ENCODE results near the gene GNB1L. TPM values are rescaled to one million over a fixed set of nuclear protein-coding genes. Genes with fewer than 3 reads are reported as not detected.

Gene GNB1L
- total RNA-seq, 1 donor, result 4.0 TPM

DNA sequence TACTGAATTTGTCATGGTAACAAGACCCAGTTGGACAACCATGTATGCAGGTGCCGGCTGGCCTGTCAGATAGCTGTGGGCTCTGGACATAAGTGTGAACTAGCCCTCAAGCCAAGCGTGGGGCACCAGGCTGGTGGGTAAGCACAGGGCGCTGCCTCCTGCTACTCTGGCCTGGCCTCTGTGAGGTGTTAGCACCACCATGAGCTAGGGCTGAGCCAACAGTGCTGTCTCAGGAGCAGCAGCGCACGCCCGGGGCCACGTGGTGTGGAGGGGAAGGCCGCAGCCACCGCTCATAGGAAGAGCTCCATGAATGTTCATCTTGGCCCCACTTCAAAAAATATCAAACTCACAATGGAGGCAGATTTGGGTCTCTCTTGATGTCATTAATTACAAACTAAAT lies 35.3 kb upstream of the GNB1L start:
- H4K20me1 ChIP-seq (ENCODE audit: insufficient read depth, low read length), result no peaks in the 10 kb centered on the region
- peaks cover 30% of the 10 kb centered on the region for H3K4me1 ChIP-seq (ENCODE audit: insufficient read depth, low read length)
- no peaks in the 10 kb centered on the region for H3K79me2 ChIP-seq (ENCODE audit: insufficient read depth, low read length)
- no peaks in the 10 kb centered on the region for H3K27me3 ChIP-seq (ENCODE audit: insufficient read depth, low read length)
- H3K36me3 ChIP-seq (ENCODE audit: insufficient read depth, low read length), result peaks cover 4% of the 10 kb centered on the region
- H2AFZ ChIP-seq (ENCODE audit: low read length), result no peak overlapping the region
- H3K9me3 ChIP-seq (ENCODE audit: low read depth, low read length), result no peaks in the 10 kb centered on the region
- no peak overlapping the region for H3K4me2 ChIP-seq (ENCODE audit: insufficient read depth, low read length)
- no peak overlapping the region for H3K27ac ChIP-seq (ENCODE audit: low read depth, low read length)
- H3K4me3 ChIP-seq (ENCODE audit: insufficient read depth, low read length), result no peak overlapping the region
- DNase-seq (ENCODE audit: insufficient read length, low spot score, missing footprints), result no peak
- no peak for TF ChIP-seq CTCF (IDR thresholded peaks at IDR 0.05; ENCODE audit: extremely low read depth, low read depth, low read length)

GRCh38 chr22:19888131-19888746 lies 33.6 kb upstream of the GNB1L start:
- TF ChIP-seq CTCF (IDR thresholded peaks at IDR 0.05; ENCODE audit: extremely low read depth, low read depth, low read length), result no peak
- H3K4me1 ChIP-seq (ENCODE audit: insufficient read depth, low read length), result peaks cover 30% of the 10 kb centered on the region
- no peaks in the 10 kb centered on the region for H3K9me3 ChIP-seq (ENCODE audit: low read depth, low read length)
- H3K4me3 ChIP-seq (ENCODE audit: insufficient read depth, low read length), result no peak overlapping the region
- no peaks in the 10 kb centered on the region for H4K20me1 ChIP-seq (ENCODE audit: insufficient read depth, low read length)
- H3K36me3 ChIP-seq (ENCODE audit: insufficient read depth, low read length), result no peaks in the 10 kb centered on the region
- H3K27me3 ChIP-seq (ENCODE audit: insufficient read depth, low read length), result no peaks in the 10 kb centered on the region
- H2AFZ ChIP-seq (ENCODE audit: low read length), result no peak overlapping the region
- no peak overlapping the region for H3K27ac ChIP-seq (ENCODE audit: low read depth, low read length)
- no peaks in the 10 kb centered on the region for H3K79me2 ChIP-seq (ENCODE audit: insufficient read depth, low read length)
- no peak overlapping the region for H3K4me2 ChIP-seq (ENCODE audit: insufficient read depth, low read length)
- peak; percentile 45 for DNase-seq (ENCODE audit: insufficient read length, low spot score, missing footprints)

- DNase-seq (ENCODE audit: insufficient read length, low spot score, missing footprints), result peak; percentile 38
- H3K27ac ChIP-seq (ENCODE audit: low read depth, low read length), result no peak overlapping the region
- no peak overlapping the region for H3K4me3 ChIP-seq (ENCODE audit: insufficient read depth, low read length)
- no peaks in the 10 kb centered on the region for H4K20me1 ChIP-seq (ENCODE audit: insufficient read depth, low read length)
- no peak overlapping the region for H3K4me2 ChIP-seq (ENCODE audit: insufficient read depth, low read length)
- H3K79me2 ChIP-seq (ENCODE audit: insufficient read depth, low read length), result no peaks in the 10 kb centered on the region
- no peaks in the 10 kb centered on the region for H3K9me3 ChIP-seq (ENCODE audit: low read depth, low read length)
- H3K27me3 ChIP-seq (ENCODE audit: insufficient read depth, low read length), result no peaks in the 10 kb centered on the region
- H3K4me1 ChIP-seq (ENCODE audit: insufficient read depth, low read length), result peaks cover 24% of the 10 kb centered on the region
- no peak for TF ChIP-seq CTCF (IDR thresholded peaks at IDR 0.05; ENCODE audit: extremely low read depth, low read depth, low read length)
- H2AFZ ChIP-seq (ENCODE audit: low read length), result no peak overlapping the region
- H3K36me3 ChIP-seq (ENCODE audit: insufficient read depth, low read length), result no peaks in the 10 kb centered on the region
Observed at GRCh38 chr22:19887256-19887985, 32.7 kb upstream of the GNB1L start.

DNA sequence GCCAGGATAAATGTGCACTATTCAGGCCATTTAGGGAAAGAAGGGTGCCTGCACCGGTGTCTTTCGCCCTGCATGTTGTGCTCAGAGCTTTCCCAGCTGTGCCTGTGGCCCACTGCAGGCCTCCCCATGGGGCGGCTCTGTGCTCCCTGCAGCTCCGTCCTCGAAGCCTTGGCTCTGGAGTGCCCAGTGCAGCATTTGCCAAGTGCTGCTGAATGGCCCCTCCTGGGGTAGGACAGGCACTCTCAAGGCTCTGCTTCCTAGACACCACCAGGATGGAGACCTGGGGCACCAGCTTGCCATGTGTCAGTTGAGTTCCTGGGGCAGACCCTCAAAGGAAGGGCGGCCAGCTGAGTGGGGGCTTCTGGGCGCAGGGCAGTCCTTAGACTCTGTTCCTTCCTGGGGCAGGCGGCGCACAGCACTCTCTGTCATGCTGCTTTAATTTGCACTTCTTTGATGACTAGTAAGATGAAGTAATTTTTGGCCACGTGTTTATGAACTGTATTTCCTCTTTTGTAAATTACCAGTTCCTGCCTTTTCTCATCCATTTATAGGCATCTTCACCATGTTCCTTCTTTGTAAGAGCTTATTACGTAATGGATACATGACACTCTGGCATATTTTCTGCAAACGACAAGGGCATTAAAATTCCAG lies 32.1 kb upstream of the GNB1L start:
- H3K27ac ChIP-seq (ENCODE audit: low read depth, low read length), result peak overlapping the region; percentile 26

More for the DNA sequence above, 32.1 kb upstream of the GNB1L start:
- Histone ChIP-seq H3K4me2 (ENCODE audit: insufficient read depth, low read length) (no peak overlapping the region), H3K9me3 (ENCODE audit: low read depth, low read length) (no peaks in the 10 kb centered on the region), H3K36me3 (ENCODE audit: insufficient read depth, low read length) (no peaks in the 10 kb centered on the region), H2AFZ (ENCODE audit: low read length) (no peak overlapping the region), H3K4me3 (ENCODE audit: insufficient read depth, low read length) (no peak overlapping the region), H3K79me2 (ENCODE audit: insufficient read depth, low read length) (no peaks in the 10 kb centered on the region), H4K20me1 (ENCODE audit: insufficient read depth, low read length) (no peaks in the 10 kb centered on the region), H3K4me1 (ENCODE audit: insufficient read depth, low read length) (peaks cover 24% of the 10 kb centered on the region), H3K27me3 (ENCODE audit: insufficient read depth, low read length) (no peaks in the 10 kb centered on the region)
- DNase-seq (ENCODE audit: insufficient read length, low spot score, missing footprints), result peak; percentile 82
- TF ChIP-seq CTCF (IDR thresholded peaks at IDR 0.05; ENCODE audit: extremely low read depth, low read depth, low read length), result no peak
